A549 (cell line): Measurements from ENCODE around the gene PPARA. TPM values are rescaled to one million over a fixed set of nuclear protein-coding genes. Genes with fewer than 3 reads are reported as not detected.

Experiments used
- ATAC-seq, 2 experiments: fragments of 200-7000 bp in 1 of 2; fragments of >200 bp in 1 of 2; cut with Nextera tagmentation in 1 of 2; cut with Tn5 transposase in 1 of 2; 3 replicates each; pipeline versions ENCODE4 v1.8.0 to v1.9.1; 2018 to 2020; ENCODE audit warnings: mild to moderate bottlenecking in 1 of 2, moderate library complexity in 1 of 2
- CTCF ChIA-PET: fragments of 300-600 bp; sonication (Branson Sonifier 250); formaldehyde crosslinking; extraction: SDS; loops from one replicate; lab custom pipeline; 2021; ENCODE audit warnings: antibody characterized with exemption, inconsistent platforms; lab: Yijun Ruan, JAX
- POLR2A ChIA-PET: fragments of 350-600 bp; formaldehyde crosslinking; extraction: SDS; loops from one replicate; lab custom pipeline; 2021; ENCODE audit warnings: antibody characterized with exemption, inconsistent platforms; lab: Yijun Ruan, JAX
- DNase-seq, 2 experiments: peaks; one replicate each; pipeline versions ENCODE4 v3.0.0 to v3.0.0-alpha.2; 2011 to 2016; ENCODE audit warnings: low read depth in 1 of 2, low spot score in 1 of 2
- FAIRE-seq: peaks from 2 replicates; lab custom pipeline; 2011; peaks lifted over from hg19 to GRCh38; lab: Jason Lieb, UNC
- H3K27ac ChIP-seq, 2 experiments: fragments of >200 bp; sonication (Bioruptor Twin); formaldehyde crosslinking; 3 replicates each; pipeline ENCODE4 v1.5.1; 2016 to 2017
- H3K4me1 ChIP-seq: fragments of >200 bp; sonication (Bioruptor Twin); formaldehyde crosslinking; 3 replicates; pipeline ENCODE4 v1.6.1; 2016
- H3K4me2 ChIP-seq: fragments of >200 bp; sonication (Bioruptor Twin); formaldehyde crosslinking; 3 replicates; pipeline ENCODE4 v1.6.1; 2016
- H3K4me3 ChIP-seq: fragments of >200 bp; sonication (Bioruptor Twin); formaldehyde crosslinking; 3 replicates; pipeline ENCODE4 v1.5.1; 2016
- H3K9me3 ChIP-seq: fragments of >200 bp; sonication (Bioruptor Twin); formaldehyde crosslinking; 3 replicates; pipeline ENCODE4 v1.6.1; 2016
- BHLHE40 ChIP-seq: IDR thresholded peaks from 2 replicates; pipeline ENCODE4 v1.6.1; 2012; ENCODE audit warnings: low read depth, low read length, inconsistent platforms
- CBX2 ChIP-seq: fragments of 200-600 bp; sonication (generic); IDR thresholded peaks from 2 replicates; pipeline ENCODE4 v1.6.1; 2016; ENCODE audit warnings: low read depth, mild to moderate bottlenecking, borderline replicate concordance
- CBX8 ChIP-seq: fragments of 200-600 bp; sonication (generic); IDR thresholded peaks from 2 replicates; pipeline ENCODE4 v1.6.1; 2016
- CEBPB ChIP-seq, 2 experiments: fragments of >200 bp in 1 of 2; sonication (Bioruptor Twin) in 1 of 2; formaldehyde crosslinking in 1 of 2; IDR thresholded peaks; 2 replicates each; pipeline ENCODE4 v1.6.1; 2012 to 2016
- FOSB ChIP-seq: fragments of 250-450 bp; sonication (Bioruptor Pico); IDR thresholded peaks from 2 replicates; pipeline ENCODE4 v1.5.0; 2020; ENCODE audit warnings: mild to moderate bottlenecking, moderate library complexity
- HEYL ChIP-seq: fragments of 250-450 bp; sonication (Bioruptor Pico); IDR thresholded peaks from 2 replicates; pipeline ENCODE4 v1.8.0; 2021; ENCODE audit warnings: mild to moderate bottlenecking, moderate library complexity
- HOXB13 ChIP-seq: fragments of 250-450 bp; sonication (Bioruptor Pico); IDR thresholded peaks from 2 replicates; pipeline ENCODE4 v1.5.0; 2020; ENCODE audit warnings: low read depth, mild to moderate bottlenecking, moderate library complexity
- HOXB5 ChIP-seq: fragments of 250-450 bp; sonication (Bioruptor Pico); IDR thresholded peaks from 2 replicates; pipeline ENCODE4 v1.5.0; 2020; ENCODE audit warnings: mild to moderate bottlenecking, moderate library complexity
- KDM5A ChIP-seq: fragments of 200-600 bp; sonication (generic); IDR thresholded peaks from 2 replicates; pipeline ENCODE4 v1.6.1; 2016; ENCODE audit warnings: antibody characterized with exemption, mild to moderate bottlenecking
- MAFK ChIP-seq: fragments of 450-650 bp; IDR thresholded peaks from 2 replicates; pipeline ENCODE4 v1.6.1; 2014; ENCODE audit not compliant: partially characterized antibody
- MAZ ChIP-seq: fragments of 150-350 bp; IDR thresholded peaks from 2 replicates; pipeline ENCODE4 v1.6.1; 2014; ENCODE audit warnings: antibody characterized with exemption, low read depth, low read length, borderline replicate concordance
- MYC ChIP-seq: IDR thresholded peaks from 2 replicates; pipeline ENCODE4 v1.6.1; 2012; ENCODE audit warnings: mild to moderate bottlenecking, inconsistent platforms, low read length, improper control_type of control experiment, borderline replicate concordance
- NPAS2 ChIP-seq: fragments of 250-450 bp; sonication (Bioruptor Pico); IDR thresholded peaks from 2 replicates; pipeline ENCODE4 v1.8.0; 2022; ENCODE audit warnings: mild to moderate bottlenecking, moderate library complexity, borderline replicate concordance
- NR3C1 ChIP-seq: fragments of >200 bp; sonication (Bioruptor Twin); formaldehyde crosslinking; IDR thresholded peaks from 3 replicates; pipeline ENCODE4 v1.6.1; 2017
- POLR2A ChIP-seq: IDR thresholded peaks from 2 replicates; pipeline ENCODE4 v1.6.1; 2012; ENCODE audit warnings: mild to moderate bottlenecking, low read length
- POLR2AphosphoS2 ChIP-seq: conservative IDR thresholded peaks from 2 replicates; pipeline ENCODE4 v1.6.1; 2012; ENCODE audit warnings: low read length, improper control_type of control experiment, inconsistent platforms
- RAD21 ChIP-seq, 2 experiments: fragments of >200 bp in 1 of 2; sonication (Bioruptor Twin) in 1 of 2; formaldehyde crosslinking in 1 of 2; IDR thresholded peaks in 1 of 2; conservative IDR thresholded peaks in 1 of 2; 2 replicates in 1 of 2; 3 replicates in 1 of 2; pipeline ENCODE4 v1.6.1; 2012 to 2018; ENCODE audit warnings: inconsistent platforms in 1 of 2
- RFX5 ChIP-seq: fragments of 450-650 bp; IDR thresholded peaks from 2 replicates; pipeline ENCODE4 v1.7.1; 2014; ENCODE audit warnings: antibody characterized with exemption, mild to moderate bottlenecking, moderate library complexity
- RNF2 ChIP-seq: fragments of 200-600 bp; sonication (generic); IDR thresholded peaks from 2 replicates; pipeline ENCODE4 v1.6.1; 2016; ENCODE audit warnings: low read depth, mild to moderate bottlenecking, antibody characterized with exemption, moderate library complexity, borderline replicate concordance
- ZNF302 ChIP-seq: fragments of 250-450 bp; sonication (Bioruptor Pico); IDR thresholded peaks from 2 replicates; pipeline ENCODE4 v1.9.0; 2021; ENCODE audit warnings: inconsistent platforms, mild to moderate bottlenecking, moderate library complexity
- ZSCAN20 ChIP-seq: fragments of 250-450 bp; sonication (Bioruptor Pico); IDR thresholded peaks from 2 replicates; pipeline ENCODE4 v1.8.0; 2022; ENCODE audit warnings: mild to moderate bottlenecking, moderate library complexity
- WGBS: methylation state at CpG from one replicate; pipeline ENCODE4 v1.1.6; 2017; ENCODE audit errors: missing lambda C conversion rate; 5-methylcytosine and 5-hydroxymethylcytosine counted together
- polyA plus RNA-seq, 4 experiments: library from polyadenylated mRNA; depleted of rRNA in 3 of 4; stranded (reverse); fragments of >200 nt; fragmentation: RNase III in 1 of 4; extraction: RNeasy Plus Mini Kit Qiagen cat#74134 plus additional on column Dnase treatment in 1 of 4; gene quantifications; 2 replicates in 3 of 4; 3 replicates in 1 of 4; pipeline ENCODE4 v1.2.3, GENCODE V29; 2011 to 2017
- TF ChIP-seq, protein P1 (sequence below): fragments of >200 bp; sonication (Bioruptor Twin); formaldehyde crosslinking; IDR thresholded peaks from 2 replicates; pipeline ENCODE4 v1.6.1; 2016
- TF ChIP-seq, protein P2 (sequence below): fragments of 250-450 bp; sonication (Bioruptor Pico); IDR thresholded peaks from 2 replicates; pipeline ENCODE4 v1.5.0; 2021; ENCODE audit warnings: mild to moderate bottlenecking, moderate library complexity, borderline replicate concordance
- TF ChIP-seq, protein P3 (sequence below): fragments of 150-350 bp; IDR thresholded peaks from 2 replicates; pipeline ENCODE4 v1.6.1; 2014; ENCODE audit warnings: low read depth, mild to moderate bottlenecking, low read length

PPARA gene
- polyA plus RNA-seq, 2 of the 4 experiments (the other 2 are of a cell fraction): 2.6 to 2.8 TPM

DNA sequence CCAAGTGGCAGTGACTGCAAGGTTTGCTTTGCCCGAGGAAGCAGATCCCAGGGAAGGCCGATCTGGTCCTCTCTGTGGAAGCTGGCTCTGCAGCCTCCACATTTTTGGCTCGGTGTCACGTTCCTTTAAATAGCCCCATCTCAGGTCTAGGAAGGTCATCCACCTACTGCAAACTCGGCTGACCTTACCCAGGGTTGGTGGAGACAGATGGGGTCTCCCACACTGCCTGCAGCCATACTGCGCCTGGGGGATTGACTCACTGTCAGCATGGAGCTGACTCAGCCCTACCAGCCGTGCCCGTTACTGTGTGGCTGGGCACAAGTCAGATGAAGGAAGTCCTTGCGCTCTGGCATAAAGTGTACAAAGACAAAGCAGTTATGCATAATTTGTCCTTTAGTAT is 82.9 kb downstream of the PPARA start:
- ATAC-seq (no peak), DNase-seq (no peak), FAIRE-seq (no peak)
- H3K4me1 ChIP-seq: no peaks in the 10 kb centered on the region
- H3K9me3 ChIP-seq: no peaks in the 10 kb centered on the region
- no peak overlapping the region for H3K4me3 ChIP-seq
- H3K27ac ChIP-seq: no peak overlapping the region
- 83% methylated on average over 5 of the region's 9 CpGs for WGBS
- POLR2A ChIA-PET: no interaction called here
- no peak for TF ChIP-seq HOXB13
- no peak for TF ChIP-seq BHLHE40
- TF ChIP-seq CBX8: no peak
- no peak for TF ChIP-seq NR3C1
- TF ChIP-seq MYC: no peak
- no peak for TF ChIP-seq HEYL (CRISPR knock-in tag)
- TF ChIP-seq, protein P1, sequence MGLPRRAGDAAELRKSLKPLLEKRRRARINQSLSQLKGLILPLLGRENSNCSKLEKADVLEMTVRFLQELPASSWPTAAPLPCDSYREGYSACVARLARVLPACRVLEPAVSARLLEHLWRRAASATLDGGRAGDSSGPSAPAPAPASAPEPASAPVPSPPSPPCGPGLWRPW: no peak
- TF ChIP-seq CBX2: no peak
- TF ChIP-seq NPAS2 (CRISPR knock-in tag): no peak
- no peak for TF ChIP-seq RNF2
- no peak for TF ChIP-seq FOSB (CRISPR knock-in tag)
- TF ChIP-seq CEBPB (IDR thresholded peaks at IDR 0.05): no peak
- no peak for TF ChIP-seq ZSCAN20 (CRISPR knock-in tag)
- no peak for TF ChIP-seq ZNF302
- TF ChIP-seq RAD21 (conservative IDR thresholded peaks at IDR 0.05 in 1 of 2, IDR thresholded peaks at IDR 0.05 in 1 of 2): no peak
- no peak for TF ChIP-seq POLR2AphosphoS2
- CTCF ChIA-PET: no interaction called here
- H3K4me2 ChIP-seq: no peak overlapping the region

DNA sequence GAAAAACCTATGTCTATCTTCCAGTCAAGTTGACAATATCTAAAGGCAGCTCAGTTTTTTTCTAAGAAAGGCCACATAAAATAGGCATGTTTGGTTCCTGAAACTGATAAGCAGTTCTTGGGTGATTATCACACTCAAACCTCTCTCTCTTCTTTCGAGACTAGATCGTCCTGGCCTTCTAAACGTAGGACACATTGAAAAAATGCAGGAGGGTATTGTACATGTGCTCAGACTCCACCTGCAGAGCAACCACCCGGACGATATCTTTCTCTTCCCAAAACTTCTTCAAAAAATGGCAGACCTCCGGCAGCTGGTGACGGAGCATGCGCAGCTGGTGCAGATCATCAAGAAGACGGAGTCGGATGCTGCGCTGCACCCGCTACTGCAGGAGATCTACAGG is 84.6 kb downstream of the PPARA start:
- no peak overlapping the region for H3K4me2 ChIP-seq
- no peaks in the 10 kb centered on the region for H3K9me3 ChIP-seq
- DNase-seq (no peak), FAIRE-seq (no peak), ATAC-seq (no peak)
- no peak overlapping the region for H3K27ac ChIP-seq
- H3K4me1 ChIP-seq: no peaks in the 10 kb centered on the region
- H3K4me3 ChIP-seq: no peak overlapping the region
- TF ChIP-seq, protein P2, sequence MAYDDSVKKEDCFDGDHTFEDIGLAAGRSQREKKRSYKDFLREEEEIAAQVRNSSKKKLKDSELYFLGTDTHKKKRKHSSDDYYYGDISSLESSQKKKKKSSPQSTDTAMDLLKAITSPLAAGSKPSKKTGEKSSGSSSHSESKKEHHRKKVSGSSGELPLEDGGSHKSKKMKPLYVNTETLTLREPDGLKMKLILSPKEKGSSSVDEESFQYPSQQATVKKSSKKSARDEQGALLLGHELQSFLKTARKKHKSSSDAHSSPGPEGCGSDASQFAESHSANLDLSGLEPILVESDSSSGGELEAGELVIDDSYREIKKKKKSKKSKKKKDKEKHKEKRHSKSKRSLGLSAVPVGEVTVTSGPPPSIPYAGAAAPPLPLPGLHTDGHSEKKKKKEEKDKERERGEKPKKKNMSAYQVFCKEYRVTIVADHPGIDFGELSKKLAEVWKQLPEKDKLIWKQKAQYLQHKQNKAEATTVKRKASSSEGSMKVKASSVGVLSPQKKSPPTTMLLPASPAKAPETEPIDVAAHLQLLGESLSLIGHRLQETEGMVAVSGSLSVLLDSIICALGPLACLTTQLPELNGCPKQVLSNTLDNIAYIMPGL (CRISPR knock-in tag): no peak
- no peak for TF ChIP-seq MAFK
- 90% methylated on average over 12 of the region's 12 CpGs for WGBS
- ChIA-PET POLR2A (no interaction called here), CTCF (interaction anchor here (0.6 to 0.8 kb wide), 3 partner anchors 11 to 113 kb away, joined by 3 read pairs; no protein-coding TSS in a partner anchor)

DNA sequence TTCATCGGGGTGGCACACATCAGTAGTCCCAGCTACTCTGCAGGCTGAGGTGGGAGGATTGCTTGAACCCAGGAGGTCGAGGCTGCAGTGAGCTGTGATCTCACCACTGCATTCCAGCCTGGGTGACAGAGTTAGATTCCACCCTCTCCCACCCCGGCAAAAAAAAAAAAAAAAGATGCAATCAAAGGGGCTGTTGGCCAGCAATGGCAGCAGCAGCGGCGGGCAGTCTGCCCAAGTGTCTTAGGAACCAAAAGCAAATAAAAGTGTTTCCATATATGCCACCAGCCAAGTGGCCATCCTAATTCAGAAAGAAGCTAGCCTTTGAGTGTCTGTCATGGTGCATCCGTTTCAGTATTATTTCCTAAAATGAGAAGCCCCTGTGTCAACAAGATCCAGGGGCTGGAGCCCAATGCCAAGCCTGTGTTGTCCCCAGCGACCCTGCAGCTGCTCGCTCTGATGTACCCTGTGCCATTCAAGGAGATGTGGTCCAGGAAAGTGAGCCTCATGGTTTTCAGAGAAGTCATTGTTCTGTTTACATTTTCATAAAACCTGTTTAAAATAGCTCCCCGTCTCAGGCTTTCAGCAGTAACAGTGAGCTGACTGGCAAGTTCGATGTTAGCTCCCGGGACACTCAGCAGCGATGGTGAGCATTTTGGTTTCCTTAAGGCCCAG is 87.3 kb downstream of the PPARA start:
- no peak for DNase-seq
- ChIA-PET CTCF (interaction anchor here (0.9 kb wide), 1 partner anchor 10 kb away, joined by 3 read pairs; no protein-coding TSS in a partner anchor), POLR2A (no interaction called here)
- Histone ChIP-seq H3K4me1 (no peaks in the 10 kb centered on the region), H3K4me2 (no peak overlapping the region), H3K27ac (no peak overlapping the region), H3K4me3 (no peak overlapping the region), H3K9me3 (no peaks in the 10 kb centered on the region)
- no peak for FAIRE-seq
- ATAC-seq: no peak
- 76% methylated on average over 12 of the region's 12 CpGs for WGBS
- no peak for TF ChIP-seq RFX5
- TF ChIP-seq MAZ: no peak
- TF ChIP-seq, protein P3, sequence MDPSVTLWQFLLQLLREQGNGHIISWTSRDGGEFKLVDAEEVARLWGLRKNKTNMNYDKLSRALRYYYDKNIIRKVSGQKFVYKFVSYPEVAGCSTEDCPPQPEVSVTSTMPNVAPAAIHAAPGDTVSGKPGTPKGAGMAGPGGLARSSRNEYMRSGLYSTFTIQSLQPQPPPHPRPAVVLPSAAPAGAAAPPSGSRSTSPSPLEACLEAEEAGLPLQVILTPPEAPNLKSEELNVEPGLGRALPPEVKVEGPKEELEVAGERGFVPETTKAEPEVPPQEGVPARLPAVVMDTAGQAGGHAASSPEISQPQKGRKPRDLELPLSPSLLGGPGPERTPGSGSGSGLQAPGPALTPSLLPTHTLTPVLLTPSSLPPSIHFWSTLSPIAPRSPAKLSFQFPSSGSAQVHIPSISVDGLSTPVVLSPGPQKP: no peak
- no peak for TF ChIP-seq MYC
- TF ChIP-seq POLR2A: no peak
- no peak for TF ChIP-seq HOXB5 (CRISPR knock-in tag)
- TF ChIP-seq CEBPB (IDR thresholded peaks at IDR 0.05): no peak
- TF ChIP-seq KDM5A: no peak
